HepG2 (cell line): ENCODE data around the gene SERTAD2. TPM values are rescaled to one million over a fixed set of nuclear protein-coding genes. Genes with fewer than 3 reads are reported as not detected.
A peak's percentile ranks its signal among the peaks of the same experiment; 100 is the strongest.

Experiments used
- ATAC-seq: fragments of 200-7000 bp; cut with Tn5 transposase; 3 replicates; pipeline ENCODE4 v1.9.1; 2020; ENCODE audit warnings: mild to moderate bottlenecking, moderate library complexity
- BruUV-seq: library from RNA; stranded (reverse); fragments of 400-500 nt; replicated peaks from 2 replicates; lab custom pipeline; 2021; lab: Mats Ljungman, UMichigan
- CTCF ChIA-PET: fragments of 300-600 bp; formaldehyde crosslinking; extraction: SDS; loops from one replicate; lab custom pipeline; 2021; ENCODE audit warnings: low total read pairs, inconsistent platforms, low intra/inter-chr PET ratio; lab: Yijun Ruan, JAX
- POLR2A ChIA-PET: fragments of 350-600 bp; sonication (Branson Sonifier 250); formaldehyde crosslinking; loops from one replicate; lab custom pipeline; 2020; ENCODE audit warnings: antibody characterized with exemption, inconsistent platforms; lab: Yijun Ruan, JAX
- DNase-seq: peaks from one replicate; pipeline ENCODE4 v3.0.0-alpha.2; 2015; ENCODE audit warnings: low spot score
- FAIRE-seq: peaks from 3 replicates; lab custom pipeline; 2011; peaks lifted over from hg19 to GRCh38; lab: Jason Lieb, UNC
- H2AFZ ChIP-seq: one replicate; pipeline ENCODE4 v1.6.1; 2011; ENCODE audit warnings: low read length, inconsistent platforms
- H3K27ac ChIP-seq: fragments of 300-600 bp; 3 replicates; pipeline ENCODE4 v1.8.0; 2011; ENCODE audit warnings: mixed run types, mild to moderate bottlenecking, mixed read lengths, low read length, inconsistent platforms; ENCODE audit not compliant: insufficient read depth; ENCODE audit errors: extremely low read length
- H3K27me3 ChIP-seq, 2 experiments: fragments of 200-600 bp in 1 of 2; 2 replicates in 1 of 2; 3 replicates in 1 of 2; pipeline versions ENCODE4 v1.6.0 to v1.8.0; 2011; ENCODE audit warnings: low read length in 2 of 2, mild to moderate bottlenecking in 2 of 2, moderate library complexity in 2 of 2, inconsistent platforms in 1 of 2; ENCODE audit not compliant: insufficient read depth in 2 of 2, control insufficient read depth in 1 of 2
- H3K36me3 ChIP-seq, 2 experiments: fragments of 200-600 bp in 1 of 2; replicated peaks in 1 of 2; 2 replicates in 1 of 2; 3 replicates in 1 of 2; pipeline versions ENCODE4 v1.5.1 to v1.8.0; 2011; ENCODE audit warnings: low read length in 2 of 2, inconsistent platforms in 1 of 2; ENCODE audit not compliant: insufficient read depth in 2 of 2, control insufficient read depth in 1 of 2
- H3K4me1 ChIP-seq: 2 replicates; pipeline ENCODE4 v1.5.1; 2012; ENCODE audit warnings: low read length, inconsistent platforms; ENCODE audit not compliant: insufficient read depth
- H3K4me2 ChIP-seq: 2 replicates; pipeline ENCODE4 v1.6.0; 2011; ENCODE audit warnings: low read depth, low read length, inconsistent platforms
- H3K4me3 ChIP-seq, 3 experiments: fragments of 200-600 bp in 1 of 3; sonication (generic), shearing (Covaris generic) in 1 of 3; replicated peaks in 1 of 3; 2 replicates each; pipeline ENCODE4 v1.5.1; 2011 to 2016; ENCODE audit warnings: low read length in 3 of 3, inconsistent platforms in 2 of 3, low read depth in 2 of 3, mild to moderate bottlenecking in 2 of 3, control low read depth in 1 of 3, mixed read lengths in 1 of 3; ENCODE audit not compliant: insufficient read depth in 1 of 3
- H3K79me2 ChIP-seq: one replicate; pipeline ENCODE4 v1.6.1; 2011; ENCODE audit warnings: low read length, inconsistent platforms; ENCODE audit not compliant: insufficient read depth
- H3K9ac ChIP-seq: 2 replicates; pipeline ENCODE4 v1.6.0; 2011; ENCODE audit warnings: mild to moderate bottlenecking, low read depth, low read length, inconsistent platforms; ENCODE audit not compliant: insufficient read depth
- H3K9me3 ChIP-seq: 2 replicates; pipeline ENCODE4 v1.5.1; 2012; ENCODE audit warnings: mild to moderate bottlenecking, low read length
- H4K20me1 ChIP-seq: 2 replicates; pipeline ENCODE4 v1.6.0; 2011; ENCODE audit warnings: inconsistent platforms, mild to moderate bottlenecking, low read length, moderate library complexity; ENCODE audit not compliant: insufficient read depth
- FOSL2 ChIP-seq: sonication (generic); formaldehyde crosslinking; IDR thresholded peaks from 2 replicates; pipeline ENCODE4 v1.4.0; 2020; ENCODE audit warnings: missing genetic modification reagents
- FOXA3 ChIP-seq: IDR thresholded peaks from 2 replicates; pipeline ENCODE4 v1.6.1; 2016; ENCODE audit warnings: missing genetic modification reagents, missing compliant biosample characterization
- FOXK2 ChIP-seq: fragments of 450-650 bp; IDR thresholded peaks from 2 replicates; pipeline ENCODE4 v1.6.1; 2016
- GATAD2A ChIP-seq: IDR thresholded peaks from 2 replicates; pipeline ENCODE4 v1.6.1; 2016
- NFE2 ChIP-seq: sonication (generic); formaldehyde crosslinking; IDR thresholded peaks from 2 replicates; pipeline ENCODE4 v1.4.0; 2020; ENCODE audit warnings: missing genetic modification reagents
- SOX5 ChIP-seq: IDR thresholded peaks from 2 replicates; pipeline ENCODE4 v1.6.1; 2016; ENCODE audit warnings: borderline replicate concordance
- WIZ ChIP-seq: sonication (generic); formaldehyde crosslinking; IDR thresholded peaks from 2 replicates; pipeline ENCODE4 v1.5.1; 2020; ENCODE audit warnings: mild to moderate bottlenecking, missing genetic modification reagents
- YEATS4 ChIP-seq: sonication (generic); formaldehyde crosslinking; IDR thresholded peaks from 2 replicates; pipeline ENCODE4 v1.4.0; 2020; ENCODE audit warnings: missing genetic modification reagents, borderline replicate concordance
- ZMYM4 ChIP-seq: sonication (generic); formaldehyde crosslinking; IDR thresholded peaks from 2 replicates; pipeline ENCODE4 v1.8.1; 2023; ENCODE audit warnings: mild to moderate bottlenecking, missing genetic modification reagents
- ZNF629 ChIP-seq: sonication (generic); formaldehyde crosslinking; conservative IDR thresholded peaks from 2 replicates; pipeline ENCODE4 v1.5.0; 2020; ENCODE audit warnings: missing genetic modification reagents
- ZNF652 ChIP-seq: IDR thresholded peaks from 2 replicates; pipeline ENCODE4 v1.6.1; 2016; ENCODE audit warnings: low read depth, borderline replicate concordance
- WGBS: methylation state at CpG from one replicate; pipeline ENCODE4 v1.1.6; 2017; ENCODE audit warnings: low lambda C conversion rate; 5-methylcytosine and 5-hydroxymethylcytosine counted together
- in situ Hi-C: cut with HindIII; loops from 2 replicates; pipeline ENCODE4 v1.10.0; 2017; ENCODE audit warnings: low pct_unique_long_range_greater_than_20kb; ENCODE audit not compliant: extremely low pct_ligation_motif_present
- intact Hi-C: fragments of 100-400 bp; cut with micrococcal nuclease; formaldehyde crosslinking; loops from one replicate; pipeline ENCODE4 v1.10.0; 2022; ENCODE audit not compliant: unreplicated experiment
- polyA plus RNA-seq, 8 experiments: library from polyadenylated mRNA; depleted of rRNA in 3 of 8; stranded (reverse) in 7 of 8; unstranded in 1 of 8; fragments of >200 nt; fragmentation: Illumina TruSeq in 4 of 8; extraction: Trizol in 4 of 8; gene quantifications; 2 replicates each; pipeline versions ENCODE4 v1.2.1 to v1.2.3, GENCODE V29; 2011 to 2016; ENCODE audit warnings: low read depth in 4 of 8, missing spikeins in 1 of 8, mixed read lengths in 1 of 8; ENCODE audit not compliant: insufficient read depth in 1 of 8
- total RNA-seq, 5 experiments: library from RNA; depleted of rRNA; stranded (reverse); fragments of >200 nt; fragmentation: Illumina TruSeq; extraction: Trizol; gene quantifications; 2 replicates each; pipeline ENCODE4 v1.2.3, GENCODE V29; 2016; ENCODE audit warnings: low read depth in 1 of 5
- TF ChIP-seq, protein P1 (sequence below): sonication (generic); formaldehyde crosslinking; IDR thresholded peaks from 2 replicates; pipeline ENCODE4 v1.5.0; 2020; ENCODE audit warnings: mild to moderate bottlenecking, missing genetic modification reagents
- TF ChIP-seq, protein P2 (sequence below): sonication (generic); formaldehyde crosslinking; IDR thresholded peaks from 2 replicates; pipeline ENCODE4 v1.4.0; 2020; ENCODE audit warnings: missing genetic modification reagents

SERTAD2 gene
- total and polyA plus RNA-seq, 2 of the 13 experiments (the other 11 are each of a cell fraction or from before 2014, with no cell fraction given): 6.7 to 22.6 TPM

GRCh38 chr2:64656379-64656778 lies 2.7 kb upstream of the SERTAD2 start (continued):
- TF ChIP-seq WIZ (CRISPR knock-in tag) (0 out of 2 replicates have a peak, but pooled peaks have one; percentile 48), ZNF629 (0 out of 2 replicates have a peak, but pooled peaks have one; percentile 8), GATAD2A (CRISPR knock-in tag) (0 out of 2 replicates have a peak, but pooled peaks have one; percentile 28), ZMYM4 (0 out of 2 replicates have a peak, but pooled peaks have one; percentile 32), FOXK2 (no peak), FOXA3 (peak; percentile 33; the same call in 1 of the 2 replicates), YEATS4 (0 out of 2 replicates have a peak, but pooled peaks have one; percentile 18), SOX5 (CRISPR knock-in tag) (peak; percentile 44; the same call in 1 of the 2 replicates), FOSL2 (CRISPR knock-in tag) (peak; percentile 62)
- TF ChIP-seq, protein P1, sequence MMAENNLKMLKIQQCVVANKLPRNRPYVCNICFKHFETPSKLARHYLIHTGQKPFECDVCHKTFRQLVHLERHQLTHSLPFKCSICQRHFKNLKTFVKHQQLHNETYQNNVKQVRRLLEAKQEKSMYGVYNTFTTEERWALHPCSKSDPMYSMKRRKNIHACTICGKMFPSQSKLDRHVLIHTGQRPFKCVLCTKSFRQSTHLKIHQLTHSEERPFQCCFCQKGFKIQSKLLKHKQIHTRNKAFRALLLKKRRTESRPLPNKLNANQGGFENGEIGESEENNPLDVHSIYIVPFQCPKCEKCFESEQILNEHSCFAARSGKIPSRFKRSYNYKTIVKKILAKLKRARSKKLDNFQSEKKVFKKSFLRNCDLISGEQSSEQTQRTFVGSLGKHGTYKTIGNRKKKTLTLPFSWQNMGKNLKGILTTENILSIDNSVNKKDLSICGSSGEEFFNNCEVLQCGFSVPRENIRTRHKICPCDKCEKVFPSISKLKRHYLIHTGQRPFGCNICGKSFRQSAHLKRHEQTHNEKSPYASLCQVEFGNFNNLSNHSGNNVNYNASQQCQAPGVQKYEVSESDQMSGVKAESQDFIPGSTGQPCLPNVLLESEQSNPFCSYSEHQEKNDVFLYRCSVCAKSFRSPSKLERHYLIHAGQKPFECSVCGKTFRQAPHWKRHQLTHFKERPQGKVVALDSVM (CRISPR knock-in tag): peak; percentile 99
- TF ChIP-seq, protein P2, sequence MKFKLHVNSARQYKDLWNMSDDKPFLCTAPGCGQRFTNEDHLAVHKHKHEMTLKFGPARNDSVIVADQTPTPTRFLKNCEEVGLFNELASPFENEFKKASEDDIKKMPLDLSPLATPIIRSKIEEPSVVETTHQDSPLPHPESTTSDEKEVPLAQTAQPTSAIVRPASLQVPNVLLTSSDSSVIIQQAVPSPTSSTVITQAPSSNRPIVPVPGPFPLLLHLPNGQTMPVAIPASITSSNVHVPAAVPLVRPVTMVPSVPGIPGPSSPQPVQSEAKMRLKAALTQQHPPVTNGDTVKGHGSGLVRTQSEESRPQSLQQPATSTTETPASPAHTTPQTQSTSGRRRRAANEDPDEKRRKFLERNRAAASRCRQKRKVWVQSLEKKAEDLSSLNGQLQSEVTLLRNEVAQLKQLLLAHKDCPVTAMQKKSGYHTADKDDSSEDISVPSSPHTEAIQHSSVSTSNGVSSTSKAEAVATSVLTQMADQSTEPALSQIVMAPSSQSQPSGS (CRISPR knock-in tag): peak; percentile 13; the same call in 1 of the 2 replicates

DNA sequence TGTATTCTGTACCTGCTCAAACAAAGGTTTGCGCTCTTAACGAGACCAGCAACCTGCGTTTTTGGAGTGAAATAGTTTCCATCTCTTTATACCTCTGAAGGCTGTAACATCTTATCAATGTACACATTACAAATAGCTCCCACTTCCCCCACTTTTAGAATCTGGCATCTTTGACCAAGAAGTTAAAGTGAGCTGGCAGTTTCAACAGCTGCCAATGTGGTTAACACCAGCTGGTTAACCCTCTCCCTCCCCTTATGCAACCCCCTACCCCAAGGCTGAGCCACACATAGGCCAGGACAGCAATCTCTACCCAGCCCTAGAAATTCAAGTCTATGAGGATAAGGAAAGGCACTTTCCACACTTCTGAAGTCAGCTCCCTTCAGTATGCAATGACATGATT lies 2.2 kb upstream of the SERTAD2 start:
- no peaks in the 10 kb centered on the region; a peak in 1 of 5 replicates for H3K27me3 ChIP-seq
- peaks cover 58% of the 10 kb centered on the region for H3K4me1 ChIP-seq
- ChIA-PET CTCF (no interaction called here), POLR2A (interaction anchor here (2.6 to 9.0 kb wide), 9 partner anchors 9 to 202 kb away, joined by 17 to 282 read pairs (median 46); no protein-coding TSS in a partner anchor)
- FAIRE-seq: no peak
- H3K9ac ChIP-seq: peak overlapping the region; percentile 96; the same call in 1 of the 2 replicates
- H3K36me3 ChIP-seq: no peaks in the 10 kb centered on the region
- H3K4me2 ChIP-seq: peak overlapping the region; percentile 90
- peaks cover 20% of the 10 kb centered on the region for H4K20me1 ChIP-seq
- no peak for DNase-seq
- peaks cover 29% of the 10 kb centered on the region for H3K79me2 ChIP-seq
- in situ Hi-C loops (no loop called here), intact Hi-C loops (loop anchor here (2.0 kb wide), 2 partner anchors 13 to 95 kb away; no protein-coding TSS in a partner anchor)
- H3K9me3 ChIP-seq: no peaks in the 10 kb centered on the region
- H3K27ac ChIP-seq: peak overlapping the region; percentile 92
- no peak overlapping the region for H2AFZ ChIP-seq
- no peak overlapping the region; a peak in 1 of 6 replicates for H3K4me3 ChIP-seq
- WGBS: 43% methylated on average over 3 of the region's 3 CpGs
- BruUV-seq: no TSS peak
- no peak for ATAC-seq
- TF ChIP-seq ZNF652 (peak; percentile 82), NFE2 (0 out of 2 replicates have a peak, but pooled peaks have one; percentile 13)
